Activated CD4-positive, alpha-beta T cell treated with anti-CD3 and anti-CD28 coated beads for 4 hours (primary cell): Measurements from ENCODE around the gene ERCC8.

ENCODE experiments used
- DNase-seq, 2 donors: peaks; one replicate each; pipeline ENCODE4 v3.0.0-alpha.2; 2020

ERCC8 gene

GRCh38 chr5:60833520-60833919 lies 111.3 kb downstream of the ERCC8 start:
- DNase-seq: no peak

- DNase-seq: no peak
Measured at GRCh38 chr5:60830581-60831127, 114.2 kb downstream of the ERCC8 start.

GRCh38 chr5:60829490-60830266 lies 115.2 kb downstream of the ERCC8 start:
- no peak for DNase-seq

- DNase-seq: no peak
Measured at GRCh38 chr5:60827201-60827600, 117.7 kb downstream of the ERCC8 start.

GRCh38 chr5:60826653-60827052 lies 118.2 kb downstream of the ERCC8 start:
- no peak for DNase-seq
